ENCODE measurements around the gene MPZ. TPM values are rescaled to one million over a fixed set of nuclear protein-coding genes. Genes with fewer than 3 reads are reported as not detected.

The MPZ gene
- total RNA-seq, 1 donor from 2014 or later, result 2.3 TPM

- H3K9me3 Mint-ChIP-seq (ENCODE audit: unreplicated experiment), result no peaks in the 10 kb centered on the region
- peaks cover 26% of the 10 kb centered on the region for H3K4me1 Mint-ChIP-seq (ENCODE audit: low read depth, unreplicated experiment)
- no peak overlapping the region for H3K27ac Mint-ChIP-seq (ENCODE audit: unreplicated experiment)
- H3K4me1 ChIP-seq (ENCODE audit: insufficient read depth, low read length), result peaks cover 14% of the 10 kb centered on the region
- no peaks in the 10 kb centered on the region for H4K20me1 ChIP-seq (ENCODE audit: insufficient read depth, low read length)
- no peaks in the 10 kb centered on the region for H3K27me3 Mint-ChIP-seq (ENCODE audit: low read depth, unreplicated experiment)
- no peaks in the 10 kb centered on the region for H3K36me3 ChIP-seq (ENCODE audit: insufficient read depth, low read length)
- no peak overlapping the region for H2AFZ ChIP-seq (ENCODE audit: low read depth, low read length)
- no peak overlapping the region for H3K4me2 ChIP-seq (ENCODE audit: low read length)
- H3K36me3 Mint-ChIP-seq (ENCODE audit: low read depth, unreplicated experiment), result no peaks in the 10 kb centered on the region
- H3K27ac ChIP-seq (ENCODE audit: low read depth, low read length), result no peak overlapping the region
- no peaks in the 10 kb centered on the region for H3K27me3 ChIP-seq (ENCODE audit: insufficient read depth, low read length)
- H3K9me3 ChIP-seq (ENCODE audit: insufficient read depth, low read depth, low read length), result no peaks in the 10 kb centered on the region
- no peak overlapping the region for H3K9ac ChIP-seq (ENCODE audit: low read length)
- TF ChIP-seq EZH2 (IDR thresholded peaks at IDR 0.05; ENCODE audit: insufficient read depth, low read length) (no peak), CTCF (IDR thresholded peaks at IDR 0.05; ENCODE audit: insufficient read depth, low read depth, low read length) (no peak)
- peaks cover 17% of the 10 kb centered on the region for H3K79me2 ChIP-seq (ENCODE audit: insufficient read depth, low read length)
- no peak overlapping the region for H3K4me3 ChIP-seq (ENCODE audit: insufficient read depth, low read depth, low read length)
- DNase-seq (ENCODE audit: low read depth) (no peak), FAIRE-seq (no peak)
- H3K4me3 Mint-ChIP-seq (ENCODE audit: unreplicated experiment), result no peak overlapping the region
These were observed 1.9 kb upstream of the MPZ start for GRCh38 chr1:161311595-161312181.

- DNase-seq (ENCODE audit: low read depth) (no peak), FAIRE-seq (no peak)
- Mint-ChIP-seq H3K4me3 (ENCODE audit: unreplicated experiment) (no peak overlapping the region), H3K27me3 (ENCODE audit: low read depth, unreplicated experiment) (no peaks in the 10 kb centered on the region), H3K4me1 (ENCODE audit: low read depth, unreplicated experiment) (peaks cover 24% of the 10 kb centered on the region), H3K36me3 (ENCODE audit: low read depth, unreplicated experiment) (no peaks in the 10 kb centered on the region), H3K9me3 (ENCODE audit: unreplicated experiment) (no peaks in the 10 kb centered on the region), H3K27ac (ENCODE audit: unreplicated experiment) (no peak overlapping the region)
- H3K9me3 ChIP-seq (ENCODE audit: insufficient read depth, low read depth, low read length), result no peaks in the 10 kb centered on the region
- H3K4me2 ChIP-seq (ENCODE audit: low read length), result no peak overlapping the region
- H3K27ac ChIP-seq (ENCODE audit: low read depth, low read length), result no peak overlapping the region
- no peak overlapping the region for H3K9ac ChIP-seq (ENCODE audit: low read length)
- no peaks in the 10 kb centered on the region for H3K79me2 ChIP-seq (ENCODE audit: insufficient read depth, low read length)
- TF ChIP-seq EZH2 (IDR thresholded peaks at IDR 0.05; ENCODE audit: insufficient read depth, low read length) (no peak), CTCF (IDR thresholded peaks at IDR 0.05; ENCODE audit: insufficient read depth, low read depth, low read length) (no peak)
- H3K36me3 ChIP-seq (ENCODE audit: insufficient read depth, low read length), result no peaks in the 10 kb centered on the region
- H3K4me1 ChIP-seq (ENCODE audit: insufficient read depth, low read length), result peaks cover 4% of the 10 kb centered on the region
- H2AFZ ChIP-seq (ENCODE audit: low read depth, low read length), result no peak overlapping the region
- no peaks in the 10 kb centered on the region for H3K27me3 ChIP-seq (ENCODE audit: insufficient read depth, low read length)
- no peak overlapping the region for H3K4me3 ChIP-seq (ENCODE audit: insufficient read depth, low read depth, low read length)
- H4K20me1 ChIP-seq (ENCODE audit: insufficient read depth, low read length), result no peaks in the 10 kb centered on the region
These were observed 1.7 kb downstream of the MPZ start for GRCh38 chr1:161307892-161308638.
